ENCODE measurements around the gene AXIN1.
"Not testable (repeated sequence)": the region's sequence is repeated elsewhere in the genome, so short reads cannot be mapped to it uniquely, and the experiment has no call there.

The AXIN1 gene

GRCh38 chr16:381012-381788, 28.7 kb upstream of the AXIN1 start:
- in situ Hi-C loops (cut with MboI; ENCODE audit: low sequenced_read_pairs) = no loop called here

- in situ Hi-C loops (cut with MboI; ENCODE audit: low sequenced_read_pairs) = no loop called here
Observed at GRCh38 chr16:380762-381011, 28.2 kb upstream of the AXIN1 start.

- in situ Hi-C loops (cut with MboI; ENCODE audit: low sequenced_read_pairs) = no loop called here
Observed at GRCh38 chr16:379961-380761, 27.6 kb upstream of the AXIN1 start.

- in situ Hi-C loops (cut with MboI; ENCODE audit: low sequenced_read_pairs) = no loop called here
Observed at GRCh38 chr16:379183-379960, 26.8 kb upstream of the AXIN1 start.

- in situ Hi-C loops (cut with MboI; ENCODE audit: low sequenced_read_pairs) = no loop called here
Observed at GRCh38 chr16:378821-379182, 26.3 kb upstream of the AXIN1 start.

- in situ Hi-C loops (cut with MboI; ENCODE audit: low sequenced_read_pairs) = not testable (repeated sequence)
Observed at GRCh38 chr16:378113-378820, 25.7 kb upstream of the AXIN1 start.

GRCh38 chr16:377419-377951, 25.0 kb upstream of the AXIN1 start:
- in situ Hi-C loops (cut with MboI; ENCODE audit: low sequenced_read_pairs) = no loop called here

GRCh38 chr16:376817-377418, 24.4 kb upstream of the AXIN1 start:
- in situ Hi-C loops (cut with MboI; ENCODE audit: low sequenced_read_pairs) = no loop called here

- in situ Hi-C loops (cut with MboI; ENCODE audit: low sequenced_read_pairs) = no loop called here
Observed at GRCh38 chr16:375927-376816, 23.6 kb upstream of the AXIN1 start.

GRCh38 chr16:375212-375611, 22.7 kb upstream of the AXIN1 start:
- in situ Hi-C loops (cut with MboI; ENCODE audit: low sequenced_read_pairs) = no loop called here

GRCh38 chr16:374616-374926, 22.0 kb upstream of the AXIN1 start:
- in situ Hi-C loops (cut with MboI; ENCODE audit: low sequenced_read_pairs) = no loop called here

- in situ Hi-C loops (cut with MboI; ENCODE audit: low sequenced_read_pairs) = no loop called here
Observed at GRCh38 chr16:373848-374615, 21.5 kb upstream of the AXIN1 start.

GRCh38 chr16:373020-373598, 20.6 kb upstream of the AXIN1 start:
- in situ Hi-C loops (cut with MboI; ENCODE audit: low sequenced_read_pairs) = no loop called here

- in situ Hi-C loops (cut with MboI; ENCODE audit: low sequenced_read_pairs) = no loop called here
Observed at GRCh38 chr16:372302-372983, 19.9 kb upstream of the AXIN1 start.

GRCh38 chr16:371515-372301, 19.2 kb upstream of the AXIN1 start:
- in situ Hi-C loops (cut with MboI; ENCODE audit: low sequenced_read_pairs) = no loop called here

- in situ Hi-C loops (cut with MboI; ENCODE audit: low sequenced_read_pairs) = no loop called here
Observed at GRCh38 chr16:370979-371514, 18.5 kb upstream of the AXIN1 start.

- in situ Hi-C loops (cut with MboI; ENCODE audit: low sequenced_read_pairs) = no loop called here
Observed at GRCh38 chr16:370443-370842, 17.9 kb upstream of the AXIN1 start, which contains the start of gene MRPL28. MRPL28 (minus strand) TSS chr16:370538; CDS start chr16:370218, 320 bp downstream.
